Trophoblast cell (in vitro differentiated cells and primary cell): ENCODE data around the gene RANGAP1.

Experiments used
- DNase-seq, 2 donors: peaks; one replicate each; pipeline ENCODE4 v3.0.0-alpha.2; 2016
- H2AFZ ChIP-seq: 2 replicates; pipeline ENCODE4 v1.6.1; 2013; ENCODE audit warnings: low read length, moderate library complexity, mild to moderate bottlenecking; ENCODE audit not compliant: insufficient read depth, poor library complexity
- H2AK5ac ChIP-seq: 2 replicates; pipeline ENCODE4 v1.6.1; 2013; ENCODE audit warnings: mild to moderate bottlenecking, low read length
- H2BK120ac ChIP-seq: 2 replicates; pipeline ENCODE4 v1.6.1; 2013; ENCODE audit warnings: low read length, mild to moderate bottlenecking, moderate library complexity; ENCODE audit not compliant: insufficient read depth, poor library complexity
- H2BK12ac ChIP-seq: 2 replicates; pipeline ENCODE4 v1.6.1; 2013; ENCODE audit warnings: mild to moderate bottlenecking, low read length, moderate library complexity
- H2BK5ac ChIP-seq: 2 replicates; pipeline ENCODE4 v1.6.1; 2013; ENCODE audit warnings: low read length, low read depth, moderate library complexity, mild to moderate bottlenecking; ENCODE audit not compliant: poor library complexity
- H3K14ac ChIP-seq: 2 replicates; pipeline ENCODE4 v1.6.1; 2013; ENCODE audit warnings: mild to moderate bottlenecking, low read length
- H3K18ac ChIP-seq: 2 replicates; pipeline ENCODE4 v1.6.1; 2013; ENCODE audit warnings: mild to moderate bottlenecking, low read length
- H3K23ac ChIP-seq: 2 replicates; pipeline ENCODE4 v1.6.1; 2013; ENCODE audit warnings: low read length
- H3K27ac ChIP-seq: 2 replicates; pipeline ENCODE4 v1.5.1; 2013; ENCODE audit warnings: low read depth, mild to moderate bottlenecking, inconsistent platforms, low read length, moderate library complexity
- H3K27me3 ChIP-seq: 2 replicates; pipeline ENCODE4 v1.6.1; 2013; ENCODE audit warnings: inconsistent platforms, mild to moderate bottlenecking, low read length, moderate library complexity; ENCODE audit not compliant: insufficient read depth
- H3K36me3 ChIP-seq, 2 experiments: 1 replicate in 1 of 2; 2 replicates in 1 of 2; pipeline ENCODE4 v1.6.1; 2013; ENCODE audit warnings: low read length in 2 of 2, mild to moderate bottlenecking in 2 of 2, moderate library complexity in 1 of 2; ENCODE audit not compliant: insufficient read depth in 2 of 2, control insufficient read depth in 1 of 2
- H3K4ac ChIP-seq: 2 replicates; pipeline ENCODE4 v1.6.1; 2013; ENCODE audit warnings: low read depth, mild to moderate bottlenecking, low read length, moderate library complexity
- H3K4me1 ChIP-seq, 2 experiments: 1 replicate in 1 of 2; 2 replicates in 1 of 2; pipeline ENCODE4 v1.6.1; 2013; ENCODE audit warnings: low read length in 2 of 2, mild to moderate bottlenecking in 2 of 2, moderate library complexity in 1 of 2; ENCODE audit not compliant: insufficient read depth in 2 of 2, control insufficient read depth in 1 of 2
- H3K4me2 ChIP-seq: 2 replicates; pipeline ENCODE4 v1.6.1; 2013; ENCODE audit warnings: inconsistent platforms, mild to moderate bottlenecking, low read length, moderate library complexity
- H3K4me3 ChIP-seq: 2 replicates; pipeline ENCODE4 v1.5.1; 2013; ENCODE audit warnings: mild to moderate bottlenecking, low read depth, low read length, inconsistent platforms
- H3K79me1 ChIP-seq: one replicate; pipeline ENCODE4 v1.6.1; 2013; ENCODE audit warnings: low read length
- H3K79me2 ChIP-seq: 2 replicates; pipeline ENCODE4 v1.6.1; 2013; ENCODE audit warnings: low read length, mild to moderate bottlenecking; ENCODE audit not compliant: control insufficient read depth, insufficient read depth, poor library complexity
- H3K9ac ChIP-seq: 2 replicates; pipeline ENCODE4 v1.6.1; 2013; ENCODE audit warnings: mild to moderate bottlenecking, low read length
- H3K9me3 ChIP-seq: 2 replicates; pipeline ENCODE4 v1.6.1; 2013; ENCODE audit warnings: low read depth, mild to moderate bottlenecking, control low read depth, inconsistent platforms, low read length; ENCODE audit not compliant: insufficient read depth
- H4K12ac ChIP-seq: 2 replicates; pipeline ENCODE4 v1.6.1; 2013; ENCODE audit warnings: low read depth, mild to moderate bottlenecking, low read length, moderate library complexity
- H4K8ac ChIP-seq: 2 replicates; pipeline ENCODE4 v1.6.1; 2013; ENCODE audit warnings: low read depth, mild to moderate bottlenecking, low read length, moderate library complexity
- H4K91ac ChIP-seq: one replicate; pipeline ENCODE4 v1.6.1; 2013; ENCODE audit warnings: low read depth, mild to moderate bottlenecking, low read length, moderate library complexity
- WGBS: extraction: QIAGEN DNeasy Blood & Tissue Kit; methylation state at CpG from one replicate; pipeline ENCODE4 v1.1.7; 2013; ENCODE audit warnings: missing lambda C conversion rate; ENCODE audit not compliant: insufficient read length, insufficient coverage; ENCODE audit errors: extremely low coverage; 5-methylcytosine and 5-hydroxymethylcytosine counted together

Gene RANGAP1

GRCh38 chr22:41230401-41230785 lies 55.6 kb downstream of the RANGAP1 start:
- no peak overlapping the region for H2AFZ ChIP-seq
- no peak overlapping the region for H2AK5ac ChIP-seq
- H4K91ac ChIP-seq = no peak overlapping the region
- no peak overlapping the region for H3K4ac ChIP-seq
- WGBS = no CpG with 5 or more reads among the region's 9 CpGs
- no peaks in the 10 kb centered on the region for H3K79me1 ChIP-seq
- no peaks in the 10 kb centered on the region for H3K79me2 ChIP-seq
- no peak overlapping the region for H4K12ac ChIP-seq
- no peak overlapping the region for H3K4me3 ChIP-seq
- no peaks in the 10 kb centered on the region for H3K27me3 ChIP-seq
- H3K36me3 ChIP-seq = peaks cover 46 to 50% of the 10 kb centered on the region in 2 experiments
- no peak overlapping the region for H3K23ac ChIP-seq
- H2BK120ac ChIP-seq = no peak overlapping the region
- no peaks in the 10 kb centered on the region for H3K4me1 ChIP-seq
- no peak overlapping the region for H4K8ac ChIP-seq
- no peak overlapping the region for H3K18ac ChIP-seq
- no peak overlapping the region for H3K9ac ChIP-seq
- H3K9me3 ChIP-seq = peaks cover 2% of the 10 kb centered on the region
- H3K27ac ChIP-seq = no peak overlapping the region
- H2BK12ac ChIP-seq = no peak overlapping the region
- H2BK5ac ChIP-seq = no peak overlapping the region
- H3K4me2 ChIP-seq = no peak overlapping the region
- H3K14ac ChIP-seq = no peak overlapping the region
- DNase-seq = no peak

GRCh38 chr22:41229730-41230400 lies 56.1 kb downstream of the RANGAP1 start:
- Histone ChIP-seq H3K27ac (no peak overlapping the region), H3K79me2 (no peaks in the 10 kb centered on the region), H4K8ac (no peak overlapping the region), H2AK5ac (no peak overlapping the region), H3K36me3 (peaks cover 52 to 55% of the 10 kb centered on the region in 2 experiments), H2BK12ac (no peak overlapping the region), H3K4me1 (no peaks in the 10 kb centered on the region), H3K9me3 (peaks cover 2% of the 10 kb centered on the region), H3K4ac (no peak overlapping the region), H2BK120ac (no peak overlapping the region), H3K4me3 (no peak overlapping the region), H4K91ac (no peak overlapping the region), H3K4me2 (no peak overlapping the region), H2BK5ac (no peak overlapping the region), H3K18ac (no peak overlapping the region), H3K27me3 (no peaks in the 10 kb centered on the region), H3K9ac (no peak overlapping the region), H3K23ac (no peak overlapping the region), H3K14ac (no peak overlapping the region), H4K12ac (no peak overlapping the region), H2AFZ (no peak overlapping the region), H3K79me1 (no peaks in the 10 kb centered on the region)
- no peak for DNase-seq
- WGBS = no CpG with 5 or more reads among the region's 17 CpGs

GRCh38 chr22:41229215-41229614 lies 56.8 kb downstream of the RANGAP1 start:
- Histone ChIP-seq H3K9ac (no peak overlapping the region), H3K27me3 (no peaks in the 10 kb centered on the region), H2BK12ac (no peak overlapping the region), H3K79me2 (no peaks in the 10 kb centered on the region), H3K27ac (no peak overlapping the region), H2BK120ac (no peak overlapping the region), H4K12ac (no peak overlapping the region), H4K8ac (no peak overlapping the region), H4K91ac (no peak overlapping the region), H3K4me3 (no peak overlapping the region), H3K23ac (no peak overlapping the region), H3K9me3 (peaks cover 2% of the 10 kb centered on the region), H3K4me1 (no peaks in the 10 kb centered on the region), H3K79me1 (no peaks in the 10 kb centered on the region), H3K36me3 (peaks cover 58 to 62% of the 10 kb centered on the region in 2 experiments), H2AK5ac (no peak overlapping the region), H3K4ac (no peak overlapping the region), H2BK5ac (no peak overlapping the region), H2AFZ (no peak overlapping the region), H3K14ac (no peak overlapping the region), H3K18ac (no peak overlapping the region), H3K4me2 (no peak overlapping the region)
- no CpG with 5 or more reads among the region's 6 CpGs for WGBS
- DNase-seq = no peak

GRCh38 chr22:41226723-41227655 lies 59.0 kb downstream of the RANGAP1 start:
- Histone ChIP-seq H3K18ac (no peak overlapping the region), H3K4me1 (peaks cover 13 to 15% of the 10 kb centered on the region in 2 experiments), H3K36me3 (peaks cover 66 to 70% of the 10 kb centered on the region in 2 experiments), H4K12ac (no peak overlapping the region), H3K4me3 (no peak overlapping the region), H4K91ac (no peak overlapping the region), H3K79me1 (peaks cover 6% of the 10 kb centered on the region), H3K23ac (no peak overlapping the region), H2AFZ (no peak overlapping the region), H3K27me3 (no peaks in the 10 kb centered on the region), H3K79me2 (no peaks in the 10 kb centered on the region), H3K14ac (no peak overlapping the region), H3K27ac (no peak overlapping the region), H2BK5ac (no peak overlapping the region), H2BK120ac (no peak overlapping the region), H3K4ac (no peak overlapping the region), H4K8ac (no peak overlapping the region), H2BK12ac (no peak overlapping the region), H3K4me2 (no peak overlapping the region), H3K9me3 (peaks cover 6% of the 10 kb centered on the region), H2AK5ac (no peak overlapping the region), H3K9ac (no peak overlapping the region)
- DNase-seq = no peak
- no CpG with 5 or more reads among the region's 26 CpGs for WGBS
